HG02642 (cell line): ENCODE measurements around the gene CYP2W1.
"Not testable (repeated sequence)": the region's sequence is repeated elsewhere in the genome, so short reads cannot be mapped to it uniquely, and the experiment has no call there.

Experiments
- ATAC-seq: cut with Tn5 transposase; IDR thresholded peaks from one replicate; pipeline ENCODE4 v1.9.1; 2021; ENCODE audit warnings: mild to moderate bottlenecking; ENCODE audit not compliant: unreplicated experiment, poor library complexity

The CYP2W1 gene

GRCh38 chr7:983004-983615, at the start of gene CYP2W1:
CYP2W1 (plus strand) TSS chr7:983181; CDS start chr7:983212, 31 bp downstream.
- ATAC-seq, result no peak

GRCh38 chr7:934469-935163, 48.4 kb upstream of the CYP2W1 start:
- no peak for ATAC-seq

DNA sequence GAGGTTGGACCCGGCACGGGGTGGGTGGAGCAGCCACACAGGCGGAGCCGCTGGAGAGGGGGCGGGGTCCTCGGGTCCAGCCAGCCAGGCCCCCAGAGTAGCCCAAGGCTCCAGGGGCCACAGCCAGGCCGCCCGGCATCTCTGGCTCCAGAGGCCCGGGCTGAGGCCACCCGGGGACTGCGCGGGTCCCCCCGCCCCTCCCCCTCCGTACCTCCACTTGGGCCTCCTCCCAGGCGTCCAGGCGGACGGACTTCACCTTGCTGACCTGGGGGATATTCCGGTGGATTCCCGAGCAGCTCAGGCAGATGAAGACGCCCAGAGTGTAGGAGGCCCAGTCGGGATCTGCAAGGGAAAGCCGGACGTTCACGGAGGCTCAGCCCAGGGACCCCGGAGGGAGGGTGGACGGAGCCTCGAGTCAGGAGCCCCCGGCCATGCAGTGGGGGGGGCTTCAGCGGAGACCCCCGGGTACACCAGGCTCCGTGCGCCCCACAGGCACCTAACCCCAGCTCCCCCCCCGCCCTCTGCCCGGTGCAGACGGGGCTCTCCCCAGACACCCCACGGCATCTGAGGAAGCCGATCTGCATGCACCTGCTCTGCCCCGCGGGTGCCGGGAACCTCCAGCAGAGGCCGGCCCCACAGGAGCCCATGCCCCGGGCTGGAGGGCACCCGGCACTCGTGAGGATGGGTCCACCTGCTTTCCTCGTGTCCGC, 47.7 kb upstream of the CYP2W1 start:
- ATAC-seq, result no peak

DNA sequence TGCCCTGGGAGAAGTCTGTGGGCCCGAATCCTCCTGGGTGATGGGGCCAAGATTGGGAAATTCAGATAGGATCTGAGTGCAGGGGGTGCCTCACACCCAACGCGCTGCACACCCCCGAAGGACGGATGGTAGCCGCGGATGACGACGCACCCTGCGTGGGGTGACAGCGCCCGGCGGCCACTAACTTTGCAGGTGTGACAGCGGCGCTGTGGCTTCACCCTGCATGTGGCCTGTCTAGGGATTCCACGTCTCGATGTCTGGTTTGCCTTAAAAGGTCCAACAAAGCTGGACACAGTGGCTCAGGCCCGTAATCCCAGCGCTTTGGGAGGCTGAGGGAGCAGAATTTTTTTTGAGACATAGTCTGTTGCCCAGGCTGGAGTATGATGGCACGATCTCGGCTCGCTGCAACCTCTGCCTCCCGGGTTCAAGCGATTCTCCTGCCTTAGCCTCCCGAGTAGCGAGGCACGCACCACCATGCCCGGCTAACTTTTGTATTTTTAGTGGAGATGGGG, 47.1 kb upstream of the CYP2W1 start:
- no peak for ATAC-seq

- peak; percentile 81 for ATAC-seq
These were observed 46.5 kb upstream of the CYP2W1 start for GRCh38 chr7:936386-937054.

GRCh38 chr7:937856-938484, 45.0 kb upstream of the CYP2W1 start:
- ATAC-seq, result no peak

DNA sequence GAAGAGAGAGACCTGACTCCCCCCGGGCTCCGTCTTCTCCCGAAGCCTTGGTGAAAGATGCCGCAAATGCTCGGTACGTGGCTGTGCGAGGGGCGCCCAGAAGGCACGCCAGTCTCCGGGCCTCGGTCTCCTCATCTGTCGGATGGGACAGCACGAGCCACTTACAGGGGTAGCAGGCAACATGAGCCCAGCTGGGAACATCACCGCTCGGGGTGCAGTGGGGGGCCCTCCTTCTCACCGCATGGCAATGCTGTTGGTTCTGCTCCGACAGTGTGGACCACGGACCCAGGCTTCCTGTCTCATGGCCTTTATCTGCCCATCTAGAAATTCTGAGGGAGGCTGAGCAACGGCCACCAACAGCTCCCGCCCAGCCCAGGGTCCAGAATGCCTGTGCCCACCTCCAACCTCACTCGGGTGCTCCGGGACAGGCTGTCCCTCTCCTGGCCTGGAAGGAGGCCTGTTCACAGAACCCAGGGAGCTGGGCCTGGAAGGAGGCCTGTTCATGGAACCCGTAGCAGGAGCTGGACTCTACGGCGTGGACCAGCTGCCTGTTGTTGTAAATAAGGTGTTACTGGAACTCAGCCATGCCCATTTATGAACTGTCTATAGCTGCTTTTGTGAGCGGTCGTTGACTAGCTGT, 44.3 kb upstream of the CYP2W1 start:
- ATAC-seq, result no peak

DNA sequence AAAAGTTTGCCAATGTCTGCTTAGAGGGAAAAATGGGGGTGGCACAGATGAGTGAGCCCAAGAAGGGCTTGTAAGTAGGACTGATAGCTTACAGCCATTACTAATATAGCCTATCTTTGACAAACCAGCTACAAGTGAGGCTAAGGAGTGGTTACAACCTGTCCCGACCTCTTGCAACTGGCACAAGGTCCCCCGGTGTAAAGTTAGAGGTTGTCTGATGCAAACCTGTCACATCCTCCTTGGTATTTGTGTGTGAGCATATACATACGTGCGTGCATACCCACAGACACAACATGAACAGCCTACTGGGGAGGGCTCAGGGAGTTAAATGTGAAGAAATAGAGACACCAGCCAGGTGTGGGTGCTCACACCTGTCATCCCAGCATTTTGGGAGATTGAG, 43.1 kb upstream of the CYP2W1 start:
- no peak for ATAC-seq

DNA sequence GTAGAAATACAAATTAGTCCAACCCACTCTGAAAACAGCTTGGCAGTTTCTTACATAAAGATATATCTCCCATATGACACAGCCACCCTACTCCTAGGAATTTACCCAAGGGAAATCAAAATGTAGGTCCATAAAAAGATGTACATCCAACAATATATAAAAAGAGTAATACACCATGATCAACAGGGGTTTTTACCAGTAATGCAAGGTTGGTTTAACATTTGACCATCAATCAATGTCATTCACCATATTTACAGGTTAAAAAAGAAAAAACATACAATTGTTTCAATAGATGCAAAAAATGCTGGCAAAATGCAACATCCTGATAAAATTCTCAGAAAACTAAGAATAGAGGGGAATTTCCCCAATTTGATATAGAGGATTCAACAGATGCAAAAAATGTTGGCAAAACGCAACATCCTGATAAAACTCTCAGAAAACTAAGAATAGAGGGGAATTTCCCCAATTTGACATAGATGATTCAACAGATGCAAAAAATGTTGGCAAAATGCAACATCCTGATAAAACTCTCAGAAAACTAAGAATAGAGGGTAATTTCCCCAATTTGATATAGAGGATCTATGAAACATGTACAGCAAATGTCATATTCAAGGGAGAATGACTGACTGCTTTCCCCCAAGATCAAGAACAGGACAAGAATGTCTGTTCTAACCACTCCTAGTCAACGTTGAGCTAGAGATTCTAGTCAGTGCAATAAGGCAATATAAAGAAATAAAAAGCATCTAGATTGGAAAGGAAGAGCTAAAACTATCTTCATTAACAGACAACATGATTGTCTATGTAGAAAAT, 42.2 kb upstream of the CYP2W1 start:
- ATAC-seq, result no peak

DNA sequence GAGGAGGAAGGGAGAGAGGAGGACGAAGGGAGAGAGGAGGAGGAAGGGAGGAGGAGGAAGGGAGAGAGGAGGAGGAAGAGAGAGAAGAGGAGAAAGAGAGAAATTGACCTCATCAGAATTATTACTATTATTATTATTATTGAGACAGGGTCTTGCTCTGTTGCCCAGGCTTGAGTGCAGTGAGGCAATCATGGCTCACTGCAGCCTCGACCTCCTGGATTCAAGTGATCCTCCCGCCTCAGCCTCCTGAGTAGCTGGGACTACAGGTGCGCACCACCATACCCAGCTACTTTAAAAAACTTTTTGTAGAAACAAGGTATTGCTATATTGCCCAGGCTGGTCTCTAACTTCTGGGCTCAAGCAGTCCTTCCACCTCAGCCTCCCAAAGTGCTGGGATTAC, 39.2 kb upstream of the CYP2W1 start:
- not testable (repeated sequence) for ATAC-seq

DNA sequence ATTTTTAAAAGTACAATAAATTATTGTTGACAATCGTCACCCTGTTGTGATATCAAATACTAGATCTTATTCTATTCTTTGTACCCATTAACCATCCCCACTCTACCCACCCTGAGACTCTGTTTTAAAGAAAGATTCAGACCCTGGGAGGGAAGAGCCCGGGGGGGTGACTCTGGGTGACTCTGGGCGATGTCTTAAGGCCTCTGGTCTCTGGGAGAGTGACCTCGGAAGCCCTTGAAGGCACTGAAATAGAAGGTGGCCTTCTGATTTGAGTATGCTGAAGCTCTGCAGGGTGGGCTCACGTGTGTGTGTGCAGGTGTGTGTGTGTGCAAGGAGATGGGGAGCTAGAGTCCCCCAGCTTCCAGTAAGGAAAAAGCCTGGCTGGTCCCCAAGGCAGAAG, 38.2 kb upstream of the CYP2W1 start:
- no peak for ATAC-seq

GRCh38 chr7:945147-945555, 37.8 kb upstream of the CYP2W1 start:
- ATAC-seq, result no peak

DNA sequence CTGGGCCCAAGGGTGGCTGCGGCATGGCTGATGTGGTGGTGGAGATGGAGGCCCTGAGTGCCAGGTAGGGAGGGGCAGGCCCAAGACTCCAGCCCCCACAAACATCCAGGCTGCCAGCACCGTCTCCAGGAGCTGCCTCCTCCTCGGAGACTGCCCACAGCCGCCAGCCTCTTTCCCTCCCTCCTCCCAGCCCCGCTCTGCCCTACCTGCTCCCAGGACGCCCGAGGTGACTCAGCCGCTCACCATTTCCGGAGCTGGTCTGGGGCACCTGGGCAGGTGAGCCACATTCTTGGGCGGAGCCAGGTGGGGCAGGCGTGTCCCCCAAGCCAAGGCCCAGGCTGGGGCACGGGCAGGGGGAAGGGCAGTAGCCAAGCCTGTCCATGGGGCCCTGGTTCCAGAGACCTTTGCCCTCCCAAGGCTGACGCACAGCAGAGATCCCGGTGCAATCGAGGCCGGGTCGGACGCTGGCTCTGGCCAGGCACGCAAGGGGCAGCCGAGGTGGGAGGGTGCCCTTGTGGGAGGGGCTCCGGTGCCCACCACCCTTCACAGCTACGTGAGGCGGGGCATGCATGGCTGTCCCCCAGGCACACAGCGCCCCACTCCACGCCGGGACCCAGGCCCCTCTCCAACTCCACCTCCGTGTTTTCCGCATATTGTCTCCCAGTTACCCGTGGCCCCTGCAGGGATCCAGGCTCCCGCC, 37.3 kb upstream of the CYP2W1 start:
- no peak for ATAC-seq

- ATAC-seq, result no peak
These were observed 36.6 kb upstream of the CYP2W1 start for GRCh38 chr7:946256-946996.

DNA sequence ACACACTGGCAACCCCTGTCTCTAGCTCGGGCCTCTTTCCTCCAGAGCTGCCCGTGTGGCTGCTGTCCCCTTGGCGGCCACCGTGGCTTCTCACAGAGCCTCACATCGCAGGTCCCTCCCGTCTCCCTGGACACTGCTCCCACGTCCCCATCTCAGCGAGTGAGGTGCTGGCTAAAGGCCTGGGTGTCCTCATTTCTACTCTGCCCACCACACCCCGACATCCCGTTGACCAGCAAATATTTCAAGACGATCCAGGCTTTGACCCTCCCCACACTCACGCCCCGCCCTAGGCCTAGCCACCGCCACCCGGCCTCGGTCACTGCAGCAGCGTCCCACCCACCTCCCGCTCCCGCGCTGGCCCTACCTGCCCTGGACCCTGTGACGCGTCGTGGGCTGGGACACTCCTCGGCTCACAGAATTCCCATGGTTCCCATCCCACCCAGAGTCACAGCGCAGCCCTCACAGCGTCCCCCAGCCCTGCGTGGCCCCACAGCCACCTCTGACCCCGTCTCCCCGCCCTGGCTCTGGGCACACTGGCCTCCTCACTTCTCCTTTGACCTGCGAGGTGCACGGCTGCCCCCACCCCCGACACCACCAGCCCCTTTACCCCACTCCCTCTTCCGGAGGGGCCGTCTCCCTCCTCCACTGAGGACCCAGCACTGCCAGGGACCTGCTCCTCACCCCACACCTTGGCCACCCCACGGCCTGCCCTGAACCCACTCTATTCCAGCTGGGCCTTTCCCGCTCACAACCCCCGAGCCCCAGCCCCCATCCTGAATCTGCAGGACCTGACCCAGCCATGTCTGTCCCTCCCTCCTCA, 35.4 kb upstream of the CYP2W1 start:
- ATAC-seq, result no peak

GRCh38 chr7:949021-949934, 33.7 kb upstream of the CYP2W1 start:
- no peak for ATAC-seq
